Natural killer cell (primary cell): ENCODE measurements around the gene MACROD2. TPM values are rescaled to one million over a fixed set of nuclear protein-coding genes. Genes with fewer than 3 reads are reported as not detected.

Experiments used
- ATAC-seq, 3 donors: fragments of 150-1000 bp in 2 of 3; fragments of 200-7000 bp in 1 of 3; cut with Tn5 transposase; 1 replicate in 1 of 3; 2 replicates in 2 of 3; pipeline ENCODE4 v1.10.0; 2021; ENCODE audit warnings: mild to moderate bottlenecking in 2 of 3, moderate library complexity in 2 of 3
- DNase-seq, 2 donors: peaks; one replicate each; pipeline versions ENCODE4 v3.0.0 to v3.0.0-alpha.2; 2013 to 2021; ENCODE audit warnings: mixed read lengths in 1 of 2
- H3K27ac ChIP-seq: one replicate; pipeline ENCODE4 v1.5.1; 2013; ENCODE audit warnings: mild to moderate bottlenecking, low read length
- H3K27me3 ChIP-seq: one replicate; pipeline ENCODE4 v1.6.1; 2013; ENCODE audit warnings: low read length; ENCODE audit not compliant: control insufficient read depth, insufficient read depth
- H3K36me3 ChIP-seq: one replicate; pipeline ENCODE4 v1.6.1; 2013; ENCODE audit warnings: low read length; ENCODE audit not compliant: control insufficient read depth, insufficient read depth
- H3K4me1 ChIP-seq: one replicate; pipeline ENCODE4 v1.6.1; 2013; ENCODE audit warnings: low read length; ENCODE audit not compliant: control insufficient read depth, insufficient read depth
- H3K4me3 ChIP-seq: one replicate; pipeline ENCODE4 v1.5.1; 2013; ENCODE audit warnings: low read length
- H3K9me3 ChIP-seq: one replicate; pipeline ENCODE4 v1.6.1; 2013; ENCODE audit warnings: low read length; ENCODE audit not compliant: control insufficient read depth, insufficient read depth
- H3K27ac Mint-ChIP-seq, 2 donors: one replicate each; pipeline ENCODE4 v1.8.0; 2022; ENCODE audit warnings: mild to moderate bottlenecking in 2 of 2, mixed read lengths in 2 of 2, moderate library complexity in 1 of 2
- H3K27me3 Mint-ChIP-seq, 2 donors: one replicate each; pipeline ENCODE4 v1.8.0; 2022; ENCODE audit warnings: low read depth in 2 of 2, mixed read lengths in 2 of 2
- H3K36me3 Mint-ChIP-seq: one replicate; pipeline ENCODE4 v1.8.0; 2022; ENCODE audit warnings: mixed read lengths
- H3K4me1 Mint-ChIP-seq, 2 donors: one replicate each; pipeline ENCODE4 v1.8.0; 2022; ENCODE audit warnings: mixed read lengths in 2 of 2
- H3K4me3 Mint-ChIP-seq: one replicate; pipeline ENCODE4 v1.8.0; 2022; ENCODE audit warnings: mild to moderate bottlenecking, moderate library complexity, mixed read lengths
- H3K9me3 Mint-ChIP-seq, 2 donors: one replicate each; pipeline ENCODE4 v1.8.0; 2022; ENCODE audit warnings: mixed read lengths in 2 of 2
- WGBS: methylation state at CpG from one replicate; pipeline ENCODE4 v1.1.7; 2013; ENCODE audit warnings: missing lambda C conversion rate; ENCODE audit not compliant: insufficient coverage; 5-methylcytosine and 5-hydroxymethylcytosine counted together
- intact Hi-C: fragments of 100-400 bp; cut with micrococcal nuclease; formaldehyde crosslinking; loops from one replicate; pipeline ENCODE4 v1.14.2; 2022
- total RNA-seq, 4 donors: library from RNA; stranded (reverse); fragments of 120-200 nt in 1 of 4; gene quantifications; one replicate each; pipeline versions ENCODE4 v1.2.3 to v1.2.4, GENCODE V29; 2013 to 2022
- TF ChIP-seq, protein P1 (sequence below): fragments of 200-600 bp; IDR thresholded peaks from one replicate; pipeline ENCODE4 v1.8.0; 2022; ENCODE audit warnings: antibody characterized with exemption

MACROD2 gene
- total RNA-seq, 3 donors from 2014 or later (not counting 1 experiment from before 2014, with no cell fraction given) = 0.19 to 0.88 TPM; not detected in 1

GRCh38 chr20:16027686-16028085, 2032.4 kb downstream of the MACROD2 start:
- no peaks in the 10 kb centered on the region for H3K36me3 Mint-ChIP-seq
- peaks cover 2% of the 10 kb centered on the region for H3K9me3 ChIP-seq
- H3K4me1 ChIP-seq = no peaks in the 10 kb centered on the region
- no peak overlapping the region for H3K4me3 ChIP-seq
- no peaks in the 10 kb centered on the region for H3K36me3 ChIP-seq
- intact Hi-C loops = no loop called here
- H3K4me3 Mint-ChIP-seq = no peak overlapping the region
- TF ChIP-seq, protein P1, sequence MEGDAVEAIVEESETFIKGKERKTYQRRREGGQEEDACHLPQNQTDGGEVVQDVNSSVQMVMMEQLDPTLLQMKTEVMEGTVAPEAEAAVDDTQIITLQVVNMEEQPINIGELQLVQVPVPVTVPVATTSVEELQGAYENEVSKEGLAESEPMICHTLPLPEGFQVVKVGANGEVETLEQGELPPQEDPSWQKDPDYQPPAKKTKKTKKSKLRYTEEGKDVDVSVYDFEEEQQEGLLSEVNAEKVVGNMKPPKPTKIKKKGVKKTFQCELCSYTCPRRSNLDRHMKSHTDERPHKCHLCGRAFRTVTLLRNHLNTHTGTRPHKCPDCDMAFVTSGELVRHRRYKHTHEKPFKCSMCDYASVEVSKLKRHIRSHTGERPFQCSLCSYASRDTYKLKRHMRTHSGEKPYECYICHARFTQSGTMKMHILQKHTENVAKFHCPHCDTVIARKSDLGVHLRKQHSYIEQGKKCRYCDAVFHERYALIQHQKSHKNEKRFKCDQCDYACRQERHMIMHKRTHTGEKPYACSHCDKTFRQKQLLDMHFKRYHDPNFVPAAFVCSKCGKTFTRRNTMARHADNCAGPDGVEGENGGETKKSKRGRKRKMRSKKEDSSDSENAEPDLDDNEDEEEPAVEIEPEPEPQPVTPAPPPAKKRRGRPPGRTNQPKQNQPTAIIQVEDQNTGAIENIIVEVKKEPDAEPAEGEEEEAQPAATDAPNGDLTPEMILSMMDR = no peak
- peaks cover 11 to 17% of the 10 kb centered on the region in 2 donors for H3K4me1 Mint-ChIP-seq
- no peak overlapping the region for H3K27ac ChIP-seq
- ATAC-seq (no peak), DNase-seq (no peak)
- H3K9me3 Mint-ChIP-seq = no peaks in the 10 kb centered on the region
- H3K27me3 Mint-ChIP-seq = peaks cover 7 to 15% of the 10 kb centered on the region in 2 donors
- no peaks in the 10 kb centered on the region for H3K27me3 ChIP-seq
- no peak overlapping the region for H3K27ac Mint-ChIP-seq

DNA sequence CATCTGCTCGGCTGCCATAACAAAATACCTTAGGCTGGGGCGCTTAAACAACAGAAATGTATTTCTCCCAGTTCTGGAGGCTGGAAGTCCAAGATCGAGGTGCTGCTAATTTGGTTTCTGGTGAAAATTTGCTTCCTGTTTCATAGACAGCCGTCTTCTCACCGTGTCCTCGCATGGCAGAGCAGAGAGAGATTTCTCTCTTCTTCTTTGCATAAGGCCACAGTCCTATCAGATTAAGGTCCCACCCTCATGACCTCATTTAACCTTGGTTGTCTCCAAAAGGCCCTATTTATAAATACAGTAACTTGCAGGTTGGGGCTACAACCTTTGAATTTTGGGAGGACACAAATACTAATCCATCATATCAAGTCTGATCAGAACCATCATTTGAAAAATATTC, 2033.6 kb downstream of the MACROD2 start:
- peaks cover 2% of the 10 kb centered on the region for H3K9me3 ChIP-seq
- TF ChIP-seq, protein P1 = no peak
- Mint-ChIP-seq H3K4me1 (peaks cover 11 to 12% of the 10 kb centered on the region in 2 donors), H3K36me3 (no peaks in the 10 kb centered on the region), H3K27me3 (peaks cover 7 to 15% of the 10 kb centered on the region in 2 donors), H3K4me3 (no peak overlapping the region), H3K9me3 (no peaks in the 10 kb centered on the region), H3K27ac (no peak overlapping the region)
- intact Hi-C loops = no loop called here
- no peaks in the 10 kb centered on the region for H3K4me1 ChIP-seq
- H3K27me3 ChIP-seq = no peaks in the 10 kb centered on the region
- H3K36me3 ChIP-seq = no peaks in the 10 kb centered on the region
- H3K4me3 ChIP-seq = no peak overlapping the region
- no peak for ATAC-seq
- H3K27ac ChIP-seq = no peak overlapping the region
- WGBS = 71% methylated on average over 6 of the region's 6 CpGs
- DNase-seq = no peak

DNA sequence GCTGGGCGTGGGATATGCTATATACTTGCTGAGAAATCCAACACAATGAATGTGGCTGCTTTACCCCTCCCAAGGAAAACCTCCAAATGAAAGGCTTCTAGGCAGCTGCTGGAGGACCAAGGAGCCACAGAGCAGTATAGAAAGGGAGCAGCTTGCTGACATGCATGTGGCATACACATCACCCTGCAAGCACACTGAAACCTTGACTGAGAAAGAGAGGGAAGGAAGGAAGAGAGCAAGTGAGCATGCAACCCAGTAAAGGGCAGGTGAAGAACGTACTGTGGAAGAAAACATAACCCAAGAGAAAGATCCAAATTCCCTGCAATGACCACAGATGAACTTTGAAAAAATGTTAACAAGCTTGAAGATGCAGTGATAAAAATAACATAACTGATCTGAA, 2034.9 kb downstream of the MACROD2 start:
- no peak overlapping the region for H3K4me3 ChIP-seq
- ATAC-seq = no peak
- no peaks in the 10 kb centered on the region for H3K36me3 ChIP-seq
- TF ChIP-seq, protein P1 = no peak
- peaks cover 7 to 15% of the 10 kb centered on the region in 2 donors for H3K27me3 Mint-ChIP-seq
- WGBS = 60% methylated on average over 1 of the region's 2 CpGs
- H3K4me1 Mint-ChIP-seq = no peaks in the 10 kb centered on the region
- H3K27ac ChIP-seq = no peak overlapping the region
- DNase-seq = no peak
- H3K4me3 Mint-ChIP-seq = no peak overlapping the region
- no peaks in the 10 kb centered on the region for H3K36me3 Mint-ChIP-seq
- intact Hi-C loops = no loop called here
- H3K27me3 ChIP-seq = no peaks in the 10 kb centered on the region
- no peaks in the 10 kb centered on the region for H3K9me3 Mint-ChIP-seq
- H3K4me1 ChIP-seq = no peaks in the 10 kb centered on the region
- H3K27ac Mint-ChIP-seq = no peak overlapping the region
- H3K9me3 ChIP-seq = peaks cover 2% of the 10 kb centered on the region

- Histone ChIP-seq H3K4me3 (no peak overlapping the region), H3K27ac (no peak overlapping the region), H3K36me3 (no peaks in the 10 kb centered on the region), H3K27me3 (no peaks in the 10 kb centered on the region), H3K4me1 (no peaks in the 10 kb centered on the region), H3K9me3 (no peaks in the 10 kb centered on the region)
- DNase-seq (no peak), ATAC-seq (no peak)
- intact Hi-C loops = no loop called here
- 94% methylated on average over 2 of the region's 3 CpGs for WGBS
- no peaks in the 10 kb centered on the region for H3K4me1 Mint-ChIP-seq
- H3K36me3 Mint-ChIP-seq = no peaks in the 10 kb centered on the region
- no peak overlapping the region for H3K27ac Mint-ChIP-seq
- H3K9me3 Mint-ChIP-seq = no peaks in the 10 kb centered on the region
- TF ChIP-seq, protein P1 = no peak
- H3K4me3 Mint-ChIP-seq = no peak overlapping the region
- peaks cover under 1 to 3% of the 10 kb centered on the region in 2 donors for H3K27me3 Mint-ChIP-seq
Measured at GRCh38 chr20:16035576-16035975, 2040.3 kb downstream of the MACROD2 start.
